ENCODE data around the gene ZFR.
A peak's percentile ranks its signal among the peaks of the same experiment; 100 is the strongest.
"Not testable (repeated sequence)": the region's sequence is repeated elsewhere in the genome, so short reads cannot be mapped to it uniquely, and the experiment has no call there.

ZFR gene

DNA sequence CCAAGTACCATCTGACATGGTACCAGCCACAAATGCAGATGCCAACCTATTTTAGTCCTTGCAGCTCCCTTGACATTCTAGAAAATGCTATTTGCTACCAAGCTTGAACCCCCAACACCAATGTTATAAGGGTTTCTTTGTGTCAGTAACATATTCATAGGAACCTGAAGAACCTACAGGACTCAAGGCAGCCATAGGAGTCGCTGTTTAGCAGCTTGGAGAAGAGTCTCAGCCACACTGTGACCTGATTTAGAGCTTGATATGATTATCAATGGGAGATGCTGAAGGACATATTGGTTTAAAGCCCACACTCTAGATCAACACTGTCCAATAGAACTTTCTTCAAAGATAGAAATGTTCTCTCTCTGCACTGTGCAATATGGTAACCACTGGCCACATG lies 6.4 kb upstream of the ZFR start:
- no peak for DNase-seq

DNA sequence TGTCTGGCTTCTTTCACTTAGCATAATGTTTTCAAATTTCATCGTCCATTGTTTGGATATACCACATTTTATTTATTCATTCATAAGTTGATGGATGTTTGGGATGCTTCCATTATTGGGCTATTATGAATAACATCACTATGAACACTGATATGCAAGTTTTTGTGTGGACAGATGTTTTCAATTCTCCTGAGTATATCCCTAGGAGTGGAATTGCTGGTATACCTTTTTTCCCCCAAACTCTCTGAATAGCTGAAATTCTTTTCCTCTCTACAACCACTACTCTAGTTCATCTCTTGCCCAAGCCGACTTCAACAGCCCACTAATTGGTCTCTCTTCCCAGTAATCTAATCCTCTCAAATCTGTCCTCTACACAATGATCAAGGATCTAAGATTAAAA lies 4.7 kb upstream of the ZFR start:
- no peak for DNase-seq

DNA sequence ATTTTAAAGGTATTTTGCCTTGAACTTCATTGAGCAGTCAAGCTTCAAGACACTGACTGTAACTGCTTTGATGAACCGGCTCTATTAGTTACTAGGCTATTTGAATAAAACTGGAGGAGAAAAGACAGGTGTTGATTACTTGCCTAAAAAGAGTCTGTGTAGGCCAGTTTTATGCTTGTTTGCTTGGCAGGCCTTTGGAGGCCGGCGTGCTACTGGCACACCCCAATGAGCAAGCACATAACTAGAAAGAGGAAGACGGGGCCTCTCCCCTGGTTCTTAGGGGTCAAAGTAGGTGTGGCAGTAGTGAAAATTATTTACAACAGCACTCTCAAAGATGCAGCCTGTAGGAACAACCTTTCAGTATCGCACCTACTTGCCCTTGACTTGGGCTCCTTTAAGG lies 2.1 kb upstream of the ZFR start:
- no peak for DNase-seq

DNA sequence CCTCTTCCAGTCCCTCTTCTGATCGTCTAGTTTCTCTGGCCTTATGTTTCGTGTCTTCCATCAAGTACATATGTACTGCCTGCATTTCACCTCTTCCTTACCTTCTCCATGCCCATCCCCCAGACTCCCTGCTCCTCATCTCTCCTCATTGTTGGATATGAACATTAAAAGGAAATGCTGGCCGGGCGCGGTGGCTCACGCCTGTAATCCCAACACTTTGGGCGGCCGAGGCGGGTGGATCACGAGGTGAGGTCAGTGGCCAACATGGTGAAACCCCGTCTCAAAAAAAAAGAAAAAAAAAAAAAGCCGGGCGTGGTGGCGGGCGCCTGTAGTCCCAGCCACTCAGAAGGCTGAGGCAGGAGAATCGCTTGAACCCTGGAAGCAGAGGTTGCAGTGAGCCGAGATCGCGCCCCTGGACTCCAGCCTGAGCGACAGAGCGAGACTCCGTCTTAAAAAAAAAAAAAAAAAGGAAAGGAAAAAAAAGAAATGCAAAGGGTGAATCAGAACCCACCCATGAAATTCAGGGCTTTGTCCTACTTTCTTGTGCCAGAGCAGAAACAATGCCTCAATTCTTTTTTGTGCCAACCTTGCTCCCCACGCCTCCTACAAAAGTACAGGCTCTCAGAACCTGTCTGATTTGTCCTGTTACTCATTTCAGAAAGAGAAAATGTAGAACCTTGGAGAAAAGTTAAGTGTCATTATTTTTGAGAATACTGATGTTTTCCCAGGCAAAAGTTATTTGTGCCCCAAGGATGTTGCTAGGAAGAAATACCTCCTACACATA lies 1.5 kb upstream of the ZFR start:
- DNase-seq, result no peak

GRCh38 chr5:32445287-32445758 lies 783 bp upstream of the ZFR start:
- no peak for DNase-seq

DNA sequence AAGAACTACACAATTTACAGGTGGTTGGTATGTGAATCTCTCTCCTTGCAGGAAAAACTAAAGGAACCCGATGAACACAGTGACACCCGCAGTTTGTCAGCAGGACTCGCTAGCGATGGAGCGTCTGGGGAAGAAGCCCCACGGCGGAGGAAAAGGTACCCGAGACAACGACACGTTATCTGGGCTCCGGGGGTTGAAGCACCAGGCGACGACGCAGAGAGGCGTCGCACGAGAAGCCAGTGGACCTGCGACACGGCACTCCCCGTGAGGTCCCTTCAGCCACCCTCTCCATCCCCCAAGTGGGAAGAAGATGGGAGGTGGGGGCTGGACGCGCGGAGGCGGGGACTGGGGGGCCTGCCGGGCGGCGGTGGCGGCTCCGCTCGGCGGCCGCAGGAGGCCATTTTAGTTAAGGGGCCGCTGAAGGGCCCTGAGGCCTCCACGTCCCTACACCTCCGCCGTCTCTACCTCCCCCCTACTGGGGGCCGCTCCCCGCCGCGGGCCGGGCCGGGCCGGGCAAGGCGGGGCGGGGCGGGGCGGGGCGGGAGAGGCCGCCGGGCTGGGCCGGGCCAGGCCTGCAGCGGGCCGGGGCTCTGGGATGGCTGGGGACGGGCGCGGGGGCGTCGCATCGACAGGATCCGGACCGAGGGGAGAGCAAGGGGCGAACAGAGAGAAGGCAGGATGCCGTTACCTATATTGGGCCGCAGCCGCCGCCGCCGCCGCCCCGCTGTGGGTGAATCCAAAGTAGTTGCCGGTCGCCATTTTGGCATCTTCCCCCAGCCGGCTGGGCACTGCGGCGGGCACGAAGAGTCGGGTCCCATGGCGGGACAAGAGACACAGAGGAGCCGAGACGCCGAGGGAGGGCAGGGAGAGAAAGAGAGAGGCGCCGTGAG lies 754 bp downstream of the ZFR start:
- DNase-seq, result peak; percentile 51

DNA sequence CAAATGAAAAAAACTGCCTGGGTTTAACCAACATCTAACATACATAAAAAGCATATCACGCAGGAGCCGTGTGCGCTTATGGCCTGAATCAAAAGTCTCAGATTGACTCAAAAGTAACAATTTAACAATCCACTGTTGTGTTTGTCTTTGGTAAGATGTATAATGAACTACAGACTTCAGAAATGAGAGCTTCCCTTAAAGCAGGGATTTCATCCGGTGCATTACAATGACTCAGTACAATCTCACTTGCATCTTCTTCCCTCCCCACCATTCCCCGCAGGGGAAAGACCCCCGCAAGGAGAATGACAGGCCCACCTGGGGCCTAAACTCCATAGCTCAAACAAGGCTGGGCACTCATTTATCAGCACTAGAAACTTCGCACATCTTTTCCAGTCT lies 1.4 kb downstream of the ZFR start:
- DNase-seq, result no peak

DNA sequence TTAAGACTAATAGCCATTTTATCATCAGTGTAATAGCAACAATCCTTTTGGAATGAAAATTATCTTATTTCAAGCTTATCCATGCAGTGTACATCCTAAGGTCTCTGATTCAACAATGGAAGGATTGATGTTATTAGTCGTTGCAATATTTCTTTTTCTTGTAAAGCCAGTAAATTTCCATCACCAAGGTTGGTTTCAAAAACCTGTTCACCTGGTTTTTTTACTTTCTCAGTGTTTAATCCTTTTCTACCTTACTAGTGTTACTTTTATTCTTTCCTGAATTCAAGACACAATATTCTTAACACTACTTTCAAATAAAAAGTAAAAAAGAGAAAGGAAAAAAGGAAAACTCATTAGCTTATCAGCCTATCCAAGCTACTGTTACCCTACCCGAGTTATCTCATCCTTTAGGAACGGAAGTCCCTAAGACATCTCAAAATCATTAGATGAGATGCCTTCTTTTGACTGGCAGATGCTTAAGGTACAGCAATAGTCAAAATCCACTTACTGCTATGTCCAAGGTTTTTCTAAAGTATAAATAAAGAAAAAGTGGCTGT lies 5.4 kb downstream of the ZFR start:
- no peak for DNase-seq

DNA sequence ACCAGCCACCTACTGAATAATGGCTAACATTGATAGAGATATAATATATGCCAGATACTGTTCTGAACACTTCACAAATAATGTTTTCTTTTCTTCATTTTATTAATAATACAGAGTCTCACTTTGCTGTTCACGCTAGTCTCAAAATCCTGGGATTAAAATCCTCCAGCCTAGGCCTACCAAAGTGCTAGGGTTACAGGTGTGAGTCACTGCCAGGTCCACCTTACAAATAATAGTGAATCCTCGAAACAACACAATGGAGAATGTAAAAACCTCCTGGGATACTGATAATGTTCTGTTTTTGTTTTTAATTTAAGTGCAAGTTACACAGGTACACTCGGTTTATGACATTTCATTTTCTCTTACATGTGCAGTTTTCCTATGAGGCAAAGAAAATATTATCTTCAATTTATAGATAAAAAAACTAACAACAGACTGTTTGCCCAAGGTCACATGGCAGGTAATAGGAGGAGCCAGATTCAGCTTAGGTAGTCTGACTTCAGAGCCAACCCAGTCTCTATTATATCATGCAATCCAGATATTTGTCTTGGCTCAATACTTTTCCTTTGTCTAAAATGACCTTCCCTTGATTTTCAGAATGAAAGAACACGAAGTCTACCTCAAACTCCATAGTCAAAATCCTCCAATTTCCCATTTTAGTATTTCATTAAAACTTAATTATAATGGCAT lies 7.8 kb downstream of the ZFR start:
- DNase-seq, result no peak

DNA sequence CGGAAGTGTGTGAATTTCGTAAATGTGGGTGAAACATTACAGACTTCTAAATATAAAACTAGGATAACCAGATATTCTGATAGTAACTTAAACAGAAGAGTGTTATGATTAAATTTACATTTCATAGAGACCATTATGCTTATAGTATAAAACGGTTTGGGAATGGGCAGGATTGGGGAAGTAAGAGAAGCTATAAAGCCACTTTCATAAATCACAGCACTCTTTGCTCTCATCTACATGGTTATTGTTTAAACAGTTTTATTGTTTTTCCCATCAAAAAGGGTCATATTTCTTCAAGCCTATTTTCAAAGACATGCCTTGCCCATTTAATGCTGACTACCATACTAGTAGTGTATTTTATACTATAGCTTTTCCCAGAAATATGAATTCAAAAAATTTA lies 9.2 kb downstream of the ZFR start:
- DNase-seq, result no peak

GRCh38 chr5:32434221-32434620 lies 10.3 kb downstream of the ZFR start:
- DNase-seq, result no peak

DNA sequence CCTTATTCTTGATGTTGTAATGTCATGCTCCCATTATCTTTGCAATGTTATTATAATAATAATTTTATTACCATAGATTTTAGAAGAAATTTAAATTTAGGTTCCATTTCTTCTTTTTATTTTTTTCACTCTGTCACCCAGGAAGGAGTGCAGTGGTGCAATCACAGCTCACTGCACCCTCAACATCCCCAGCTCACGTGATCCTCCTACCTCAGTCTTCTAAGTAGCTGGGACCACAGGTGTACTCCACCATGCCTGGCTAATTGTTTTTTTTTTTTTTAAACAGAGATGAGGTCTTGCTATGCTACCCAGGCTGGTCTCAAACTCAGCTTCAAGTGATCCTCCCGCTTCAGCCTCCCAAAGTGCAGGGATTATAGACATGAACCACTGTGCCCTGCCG lies 11.9 kb downstream of the ZFR start:
- DNase-seq, result no peak

DNA sequence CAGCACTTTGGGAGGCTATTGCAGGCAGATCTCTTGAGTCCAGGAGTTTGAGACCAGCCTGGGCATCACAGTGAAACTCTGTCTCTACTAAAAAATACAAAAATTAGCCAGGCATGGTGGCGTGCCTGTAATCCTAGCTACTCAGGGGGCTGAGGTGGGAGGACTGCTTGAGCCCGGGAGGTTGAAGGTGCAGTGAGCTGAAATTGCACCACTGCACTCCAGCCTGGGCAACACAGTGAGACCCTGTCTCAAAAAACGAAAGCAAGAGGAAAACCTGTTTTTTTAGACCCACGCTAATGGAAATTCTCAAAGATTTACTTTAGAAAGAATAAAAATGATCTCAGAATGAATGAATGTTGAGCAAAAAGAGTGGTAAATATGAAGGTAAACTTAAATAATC lies 13.7 kb downstream of the ZFR start:
- not testable (repeated sequence) for DNase-seq

- DNase-seq, result no peak
These were observed 16.1 kb downstream of the ZFR start for GRCh38 chr5:32428426-32428825.

- DNase-seq, result no peak
These were observed 17.9 kb downstream of the ZFR start for GRCh38 chr5:32426440-32427151.

DNA sequence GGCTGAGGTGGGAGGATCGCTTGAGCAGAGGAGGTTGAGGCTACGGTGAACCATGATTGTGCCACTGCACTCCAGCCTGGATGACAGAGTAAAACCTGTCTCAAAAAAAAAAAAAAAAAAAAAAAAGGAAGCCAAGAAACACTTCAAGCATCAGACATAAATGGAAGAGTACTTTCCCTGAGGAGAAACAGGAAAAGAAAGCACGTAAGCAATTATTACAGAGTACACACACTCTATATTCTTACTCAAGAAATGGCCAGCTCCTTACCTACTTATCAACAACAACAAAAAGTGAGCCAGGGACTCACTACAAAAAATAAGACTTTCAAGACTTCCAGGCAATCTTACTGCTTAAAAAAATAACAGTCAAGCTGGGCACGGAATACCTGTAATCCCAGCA lies 21.8 kb downstream of the ZFR start:
- no peak for DNase-seq

GRCh38 chr5:32421075-32421474 lies 23.5 kb downstream of the ZFR start:
- no peak for DNase-seq

DNA sequence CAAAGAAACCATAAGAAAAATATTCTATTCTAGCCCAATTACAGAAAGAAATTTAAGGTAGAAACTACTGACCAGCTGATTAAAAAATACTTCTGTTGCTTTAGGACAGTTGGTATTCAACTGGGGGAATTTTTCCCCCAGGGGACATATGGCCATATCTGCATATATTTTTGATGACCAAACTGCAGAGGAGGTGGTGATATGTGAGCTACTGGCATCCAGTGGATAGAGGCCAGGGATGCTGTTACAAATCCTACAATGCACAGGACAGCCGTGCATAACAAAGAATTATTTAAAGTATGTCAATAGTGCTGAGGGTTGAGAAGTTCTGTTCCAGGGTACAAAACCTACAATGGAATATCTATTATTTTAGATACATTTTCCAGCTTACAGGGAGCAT lies 24.0 kb downstream of the ZFR start:
- no peak for DNase-seq

GRCh38 chr5:32419791-32420190 lies 24.7 kb downstream of the ZFR start:
- no peak for DNase-seq

DNA sequence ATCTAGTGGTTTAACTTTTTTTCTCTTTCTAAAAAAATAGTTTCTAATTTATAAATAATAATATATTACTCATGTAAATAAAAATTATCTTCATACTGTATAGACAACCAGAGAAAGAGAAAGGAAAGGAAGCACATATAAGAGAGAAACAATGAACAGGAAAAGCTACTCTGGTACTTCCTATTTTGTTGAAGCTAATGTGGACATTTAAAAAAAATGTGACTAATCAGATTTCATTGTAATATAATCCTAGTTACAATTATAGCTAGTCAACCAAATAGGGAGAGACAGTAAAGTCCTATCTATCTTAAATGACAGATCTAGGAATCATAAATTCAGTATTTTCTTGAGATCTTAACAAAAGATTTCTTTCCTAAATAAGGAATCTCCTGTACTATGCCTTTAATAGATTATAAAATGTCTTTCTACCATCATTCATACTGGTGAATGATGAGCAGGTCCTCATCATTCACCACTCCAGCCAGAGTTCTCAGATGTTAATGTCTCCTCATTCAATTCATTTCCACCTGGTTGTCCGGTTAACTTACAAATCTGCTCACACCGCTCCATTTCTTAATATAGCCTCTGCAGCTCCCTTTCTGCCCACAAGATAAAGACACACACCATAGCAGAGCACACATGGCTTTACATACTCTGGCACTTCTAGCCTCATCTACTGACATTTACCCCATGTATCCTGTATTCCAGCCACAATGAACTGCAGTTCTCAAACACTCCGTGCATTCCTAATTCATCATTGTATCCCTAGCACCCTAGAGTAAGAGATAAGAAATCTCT lies 30.9 kb downstream of the ZFR start:
- DNase-seq, result no peak

- DNase-seq, result no peak
These were observed 33.9 kb downstream of the ZFR start for GRCh38 chr5:32410630-32411029.

DNA sequence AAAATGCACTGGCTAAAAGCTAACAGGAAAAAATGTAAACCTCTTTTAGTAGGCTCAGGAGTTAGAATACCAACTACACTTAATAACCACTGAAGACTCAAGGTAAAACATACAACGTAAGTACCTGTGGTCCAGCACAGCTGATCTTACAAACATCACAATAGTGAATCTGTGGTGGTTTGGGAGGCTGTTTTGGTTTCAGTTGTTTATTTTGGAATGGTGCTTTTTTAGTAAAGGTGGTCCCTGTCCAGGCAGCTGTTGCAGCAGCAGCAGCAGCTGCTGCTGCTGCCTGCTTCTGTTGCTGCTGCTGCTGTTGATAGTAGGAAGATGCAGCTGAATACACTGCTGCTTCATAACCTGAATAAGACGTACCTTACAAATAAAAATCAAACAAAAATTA lies 37.9 kb downstream of the ZFR start:
- DNase-seq, result no peak

Data from CD4-positive, alpha-beta T cell treated with Interleukin-6 for 4 hours (primary cell).